ENCODE measurements around the gene MPHOSPH8.

DNA sequence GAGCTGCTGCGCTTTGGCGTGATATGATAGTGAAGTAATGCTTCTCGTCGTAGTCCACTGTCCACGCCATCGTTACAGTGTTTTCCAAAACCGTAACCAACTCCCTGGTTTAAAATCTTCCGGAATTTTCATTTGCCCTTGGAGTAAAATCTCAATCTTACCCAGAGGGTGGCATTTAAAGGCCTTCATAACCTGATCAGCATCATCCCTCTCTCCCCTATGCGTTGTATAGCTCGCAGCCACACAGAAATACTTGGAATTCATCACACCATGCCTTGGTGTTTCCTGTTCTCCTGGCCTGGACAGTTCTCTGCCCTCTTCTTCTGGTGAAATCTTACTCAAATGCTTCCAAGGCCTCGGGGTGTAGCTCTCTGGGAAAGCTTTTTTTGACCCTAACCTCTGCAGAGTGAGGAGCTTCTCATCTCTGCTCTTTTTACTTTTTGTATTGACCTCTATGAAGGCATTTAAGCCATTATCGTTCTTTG is 839 bp downstream of the MPHOSPH8 start:
- TF ChIP-seq CTCF (IDR thresholded peaks at IDR 0.05) (no peak), POLR2A (IDR thresholded peaks at IDR 0.05) (no peak)

Measured in esophagus squamous epithelium (tissue), 4 donors.